Fibroblast of peridontal ligament (primary cell): ENCODE measurements around the gene ZC3H18.

Source experiments
- DNase-seq: peaks from one replicate; pipeline ENCODE4 v3.0.0-alpha.2; 2010; ENCODE audit errors: extremely low read depth

The ZC3H18 gene

DNA sequence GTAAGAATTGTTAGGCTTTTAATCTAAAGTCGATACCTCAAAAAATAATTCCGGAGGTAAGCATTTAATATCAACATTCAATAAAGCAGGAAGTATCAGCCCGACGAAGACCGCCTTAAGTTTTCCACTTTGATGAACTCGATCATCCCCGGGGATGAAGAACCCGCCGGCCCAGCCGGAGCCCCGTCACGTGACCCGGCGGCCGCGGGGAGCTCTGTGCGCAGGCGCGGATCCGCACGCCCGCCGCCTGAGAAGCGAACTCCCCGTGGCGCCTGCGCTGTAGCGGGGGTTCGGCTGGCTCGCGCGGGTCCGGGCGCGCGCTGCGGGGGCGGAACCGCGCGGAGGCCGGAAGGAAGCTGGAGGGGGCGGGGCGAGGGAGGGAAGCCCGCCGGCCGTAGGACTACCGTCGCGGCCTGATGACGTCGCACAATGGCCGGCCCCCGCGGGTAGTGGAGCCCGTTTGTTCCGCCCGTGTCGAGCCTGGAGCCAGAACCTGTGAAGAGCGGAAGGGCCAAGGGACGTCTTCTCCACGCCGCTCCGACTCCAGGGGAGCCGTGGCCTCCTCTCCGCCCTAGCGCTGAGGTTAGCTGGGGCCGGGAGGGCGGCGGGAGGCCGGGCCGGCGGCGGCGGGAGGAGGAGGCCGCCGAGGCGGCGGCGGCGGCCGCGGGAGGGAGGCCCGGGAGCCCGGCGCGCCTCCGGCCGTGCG is at the start of gene ZC3H18:
TSS of gene ZC3H18 (plus strand) at position 419 of the 706 bp plus-strand sequence. CDS start 6,721 bp downstream, outside the sequence.
- DNase-seq = peak; percentile 91

DNA sequence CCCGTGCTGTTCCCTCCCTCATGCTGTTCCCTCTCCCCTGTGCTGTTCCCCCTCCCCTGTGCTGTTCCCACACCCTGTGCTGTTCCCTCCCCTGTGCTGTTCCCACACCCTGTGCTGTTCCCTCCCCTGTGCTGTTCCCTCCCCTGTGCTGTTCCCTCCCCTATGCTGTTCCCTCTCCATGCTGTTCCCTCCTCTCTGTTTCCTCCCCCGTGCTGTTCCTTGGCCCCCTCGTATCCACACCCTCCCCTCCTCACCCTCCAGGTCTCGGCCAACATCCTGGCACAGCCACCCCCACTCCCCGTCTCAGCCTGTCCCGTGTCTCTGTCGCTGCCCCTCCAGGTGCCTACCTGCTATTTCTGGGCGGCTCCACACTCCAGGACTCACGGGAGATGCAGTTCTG is 48.5 kb upstream of the ZC3H18 start:
- DNase-seq = no peak

DNA sequence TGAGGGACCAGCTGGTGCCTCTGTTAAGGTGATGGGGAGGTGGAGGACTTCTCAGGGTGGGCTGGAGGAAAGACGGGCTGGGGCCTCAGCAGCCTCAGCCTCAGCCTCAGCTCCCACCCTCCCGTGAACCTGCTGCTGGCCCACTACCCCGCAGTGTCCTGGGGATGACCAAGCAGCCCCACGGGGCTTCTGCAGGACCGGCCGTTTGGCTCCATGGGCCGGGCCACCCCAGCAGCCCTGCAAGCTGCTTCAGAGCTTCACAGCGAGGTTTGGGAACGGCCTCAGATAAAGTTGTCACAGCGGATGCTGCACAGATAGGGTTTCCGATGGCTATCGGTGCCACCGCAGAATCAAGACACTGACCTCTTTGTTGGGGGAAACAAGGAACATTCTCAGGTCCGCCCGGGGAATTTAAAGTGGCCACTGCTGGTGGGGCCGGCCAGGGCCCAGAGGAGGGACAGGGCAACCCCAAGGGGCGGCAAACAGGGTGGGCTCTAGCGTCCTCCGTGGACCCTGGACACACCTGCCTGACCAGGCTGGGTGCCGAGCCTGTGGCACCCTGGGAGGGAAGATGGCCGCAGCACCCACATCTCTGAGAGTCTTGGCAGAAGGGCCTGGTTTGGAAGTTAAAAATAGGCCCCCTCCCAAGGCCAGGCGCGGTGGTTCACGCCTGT is 47.8 kb upstream of the ZC3H18 start:
- DNase-seq = no peak

DNA sequence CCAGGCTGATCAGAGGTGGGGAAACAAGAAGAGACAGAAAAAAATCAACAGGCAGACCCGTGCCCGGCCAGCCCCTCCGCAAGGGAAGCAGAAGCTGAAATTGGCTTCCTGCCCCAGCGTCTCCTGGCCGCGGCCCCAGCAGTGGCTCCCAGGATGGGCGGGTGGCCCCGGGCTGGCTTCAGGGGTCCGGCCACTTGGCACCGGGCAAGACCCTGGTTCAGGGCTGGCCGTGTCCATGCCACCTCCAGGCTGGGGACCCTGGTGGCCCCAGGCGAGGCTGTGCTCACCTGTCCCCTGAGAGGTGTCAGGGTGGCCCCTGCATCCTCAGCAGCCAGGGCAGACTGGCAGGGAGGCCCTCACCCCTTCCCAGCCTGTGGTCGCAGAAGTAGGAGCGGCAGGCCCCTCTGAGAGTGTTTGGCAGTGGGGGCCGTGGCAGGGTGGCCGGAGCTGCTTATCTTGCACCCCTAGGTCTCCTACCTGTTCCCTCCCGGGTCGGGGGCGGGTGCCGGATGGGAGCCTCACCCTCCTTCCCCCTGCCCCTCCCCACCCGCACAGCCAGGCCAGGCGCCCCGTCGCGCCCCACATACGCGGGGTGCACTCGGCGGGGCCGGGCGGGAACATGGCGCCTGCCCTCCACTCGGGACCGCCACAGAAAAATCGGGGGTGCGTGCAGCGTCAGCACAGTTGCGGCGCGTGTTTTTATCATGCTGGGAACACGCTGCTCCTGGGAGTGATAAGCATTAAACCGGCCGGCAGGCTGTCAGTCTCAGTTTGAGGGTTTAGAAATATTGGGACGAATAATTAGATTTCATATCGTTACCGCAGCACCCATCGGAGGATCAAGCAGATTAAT is 46.7 kb upstream of the ZC3H18 start:
- DNase-seq = no peak

DNA sequence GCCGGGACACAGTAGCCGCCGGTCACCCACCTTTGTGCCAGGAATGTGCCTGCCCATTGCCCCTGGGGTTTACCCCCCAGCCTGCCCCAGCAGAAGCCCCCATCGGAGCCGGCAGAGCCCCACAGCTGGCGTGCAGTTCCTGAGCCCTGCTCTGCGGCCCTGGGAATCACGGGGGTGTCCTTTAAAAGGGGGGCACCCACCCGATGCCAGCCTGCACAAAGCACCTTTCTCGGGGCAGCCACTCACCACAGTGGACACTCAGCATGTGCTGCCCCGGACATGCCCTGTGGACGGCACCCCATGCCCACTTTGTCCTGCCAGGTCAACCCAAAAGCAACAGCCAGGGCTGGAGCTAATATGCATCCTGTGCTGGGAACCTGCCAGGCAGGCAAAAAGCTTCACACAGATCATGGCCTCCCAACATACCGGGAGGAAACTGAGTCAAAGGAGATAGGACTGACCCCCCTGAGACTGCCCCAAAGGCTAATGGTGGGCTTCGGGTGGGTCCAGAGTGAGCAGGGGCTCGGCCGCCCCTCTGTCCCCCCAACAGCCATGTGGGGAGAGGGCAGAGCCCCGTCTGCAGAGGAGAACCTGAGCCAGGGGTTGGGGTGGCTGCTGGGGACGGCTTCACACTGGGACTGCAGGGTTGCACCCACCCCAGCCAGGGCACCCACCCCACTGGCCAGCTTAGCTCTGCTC is 45.8 kb upstream of the ZC3H18 start:
- no peak for DNase-seq

DNA sequence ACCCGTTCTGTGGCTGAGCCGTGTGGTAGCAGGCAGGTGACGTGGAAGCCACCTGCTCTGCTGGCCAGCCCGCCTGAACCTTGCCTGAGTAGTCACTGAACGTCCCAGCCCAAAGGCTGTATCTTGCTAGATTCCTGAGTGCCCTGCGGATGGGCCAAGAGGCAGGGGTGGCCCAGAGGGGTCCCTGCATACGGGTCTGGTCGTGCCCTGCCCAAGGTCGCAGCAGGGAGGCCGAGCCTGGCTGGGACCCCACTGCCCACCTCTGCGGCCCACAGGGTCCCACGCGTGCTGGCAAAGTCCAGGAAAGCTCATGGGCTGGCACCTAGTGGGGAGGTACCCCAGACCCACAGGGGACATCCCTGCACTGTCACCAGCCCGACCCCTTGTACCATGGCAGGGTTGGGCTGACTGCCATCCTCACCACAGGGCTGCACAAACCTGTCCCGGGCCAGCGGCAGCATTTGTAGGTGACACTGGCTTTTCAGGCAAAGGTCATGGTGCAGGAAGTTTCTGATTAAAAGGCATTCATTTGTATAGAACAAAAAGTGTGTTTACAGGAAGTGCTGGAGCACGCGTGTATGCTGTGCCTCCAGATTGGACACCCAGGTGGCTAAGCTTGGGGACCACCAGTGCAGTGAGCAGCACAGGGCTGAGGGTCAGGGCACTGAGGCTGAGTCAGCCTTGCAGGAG is 45.1 kb upstream of the ZC3H18 start:
- no peak for DNase-seq

DNA sequence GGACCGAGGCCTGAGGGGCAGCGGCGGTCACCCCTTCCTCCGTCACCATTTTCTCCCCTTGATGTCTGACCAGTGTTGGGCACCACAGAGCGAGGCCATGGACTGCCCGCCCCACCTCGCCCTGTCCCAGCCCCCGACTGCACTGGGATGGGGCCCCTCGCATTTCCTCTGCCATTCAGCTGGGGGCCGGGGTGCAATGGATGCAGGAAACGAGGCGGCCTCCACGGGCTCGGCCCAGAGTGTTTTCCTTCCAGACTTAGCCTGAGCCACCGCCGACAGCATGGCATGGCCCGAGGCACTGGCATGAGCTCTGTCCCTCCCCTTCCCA is 44.6 kb upstream of the ZC3H18 start:
- no peak for DNase-seq

DNA sequence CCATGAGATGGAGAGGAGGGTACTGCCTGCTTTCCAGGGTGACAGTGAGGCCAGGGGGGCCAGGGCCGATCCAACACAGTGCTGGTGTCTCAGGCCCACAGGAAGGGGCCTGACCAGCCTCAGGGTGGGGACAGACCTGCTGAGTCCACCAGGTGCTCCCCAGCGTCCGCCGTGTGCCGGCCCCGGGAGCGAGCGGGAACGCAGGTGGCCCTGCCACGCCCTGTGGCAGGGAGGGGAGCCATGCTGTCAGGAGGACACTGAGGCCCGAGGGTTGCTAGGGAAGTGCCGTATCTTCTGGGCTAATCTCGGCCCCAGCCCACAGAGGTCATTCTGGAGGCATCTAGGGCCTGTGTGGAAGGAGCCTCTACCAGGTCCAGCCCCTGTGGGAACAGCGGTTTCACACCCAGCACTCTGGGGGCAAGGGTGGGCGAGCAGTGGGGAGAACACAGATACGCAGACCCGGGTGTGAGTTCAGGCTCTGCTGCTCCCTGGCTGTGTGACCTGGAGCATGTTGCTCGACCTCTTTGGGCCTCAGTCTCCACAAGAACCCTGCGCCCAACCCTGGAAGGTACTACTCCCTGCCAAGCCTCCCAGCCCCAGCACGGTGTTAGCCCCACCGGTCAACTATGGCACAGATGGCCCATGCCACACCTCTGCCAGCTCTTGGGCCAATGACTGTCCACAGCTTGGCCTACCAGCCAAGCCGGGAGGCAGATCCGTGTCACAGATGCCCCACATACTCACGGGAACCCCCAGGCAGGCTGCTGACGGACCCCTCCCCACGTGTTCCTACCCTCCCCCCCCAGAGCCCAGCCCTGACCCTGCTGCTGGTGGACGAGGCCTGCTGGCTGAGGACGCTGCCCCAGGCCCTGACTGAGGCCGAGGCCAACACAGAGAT is 43.9 kb upstream of the ZC3H18 start:
- DNase-seq = no peak

DNA sequence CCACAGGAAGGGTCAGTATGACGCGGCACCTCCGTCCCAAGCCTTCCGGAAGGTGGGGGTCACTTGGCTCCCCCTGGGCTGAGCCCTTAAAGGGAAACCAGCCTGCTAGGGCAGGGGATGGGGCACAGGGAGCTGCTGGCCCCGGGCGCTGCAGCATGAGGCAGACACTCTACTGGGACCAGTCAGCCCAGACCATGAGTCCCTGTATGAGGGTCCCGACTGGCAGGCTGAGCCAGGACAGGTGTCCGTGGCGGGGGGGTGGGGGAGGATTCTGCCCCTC is 43.4 kb upstream of the ZC3H18 start:
- DNase-seq = no peak

DNA sequence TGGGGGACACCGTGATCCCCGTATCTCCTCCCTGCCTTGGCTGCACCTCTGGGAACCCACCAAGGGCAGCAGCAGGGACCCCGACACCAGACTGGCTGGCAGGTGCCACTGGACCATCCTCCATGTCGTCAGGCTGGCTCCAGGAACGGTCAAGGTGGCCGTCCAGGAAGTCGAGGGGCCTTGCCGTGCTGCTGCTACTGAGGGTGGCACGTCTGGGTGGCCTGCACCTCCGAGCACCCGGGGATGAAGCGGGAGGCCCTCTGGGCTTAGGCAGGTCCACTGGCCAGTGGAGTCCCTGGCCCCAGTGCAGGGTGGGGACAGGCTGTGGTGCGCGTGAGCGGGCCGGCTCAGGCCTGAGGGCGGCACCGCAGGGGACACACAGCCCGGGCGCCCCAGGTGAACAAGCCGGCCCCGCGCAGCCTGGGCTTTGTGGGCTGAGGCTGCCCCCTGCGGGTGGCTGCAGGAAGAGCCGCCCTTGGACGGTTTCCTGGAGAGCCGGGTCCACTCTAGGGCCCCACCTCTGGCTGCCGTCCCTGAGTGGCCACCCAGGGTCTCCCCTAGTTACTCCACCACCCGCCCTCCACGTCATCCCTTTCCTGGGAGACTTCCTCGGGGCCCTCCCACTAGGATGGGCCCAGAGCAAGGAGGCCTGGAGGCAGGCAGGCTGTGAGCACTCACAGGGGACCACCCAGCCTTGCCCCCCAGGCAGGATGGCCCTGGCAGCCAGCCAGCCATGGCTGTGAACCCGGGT is 42.8 kb upstream of the ZC3H18 start:
- DNase-seq = peak; percentile 58

DNA sequence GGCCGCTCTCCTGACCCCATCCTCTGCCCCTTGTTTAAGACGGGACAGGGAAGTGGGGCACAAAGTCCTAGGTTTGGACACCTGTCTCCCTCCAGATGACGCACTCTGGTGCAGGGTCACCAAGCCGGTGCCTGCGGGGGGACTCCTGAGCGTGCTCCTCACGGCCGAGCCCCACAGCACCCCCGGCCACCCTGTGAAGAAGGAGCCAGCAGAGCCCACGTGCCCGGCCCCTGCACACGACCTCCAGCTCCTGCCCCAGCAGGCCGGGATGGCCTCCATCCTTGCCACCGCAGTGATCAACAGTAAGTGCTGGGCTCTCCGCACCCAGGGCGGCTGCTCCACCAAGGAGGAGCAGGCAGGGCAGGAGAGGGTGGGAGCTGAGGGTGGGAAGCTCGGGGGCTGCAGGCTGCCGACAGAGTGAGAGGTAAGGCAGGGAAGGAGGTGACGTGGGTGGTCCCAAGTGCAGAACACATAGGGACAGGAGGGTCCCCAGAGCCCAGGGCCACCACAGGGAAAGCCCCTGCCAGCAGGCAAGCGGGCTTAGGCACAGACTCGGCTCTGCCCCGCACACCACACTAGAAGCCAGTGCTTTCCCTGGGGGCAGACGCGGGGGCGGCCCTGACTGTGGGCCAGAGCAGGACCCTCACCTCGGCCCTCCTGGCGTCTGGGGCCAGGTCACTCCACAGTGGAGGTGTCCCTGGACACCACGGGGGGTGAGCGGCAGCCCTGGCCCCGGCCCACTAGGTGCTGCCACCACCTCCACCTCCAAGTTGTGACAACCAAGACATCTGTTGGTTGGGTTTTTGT is 42.1 kb upstream of the ZC3H18 start:
- no peak for DNase-seq

DNA sequence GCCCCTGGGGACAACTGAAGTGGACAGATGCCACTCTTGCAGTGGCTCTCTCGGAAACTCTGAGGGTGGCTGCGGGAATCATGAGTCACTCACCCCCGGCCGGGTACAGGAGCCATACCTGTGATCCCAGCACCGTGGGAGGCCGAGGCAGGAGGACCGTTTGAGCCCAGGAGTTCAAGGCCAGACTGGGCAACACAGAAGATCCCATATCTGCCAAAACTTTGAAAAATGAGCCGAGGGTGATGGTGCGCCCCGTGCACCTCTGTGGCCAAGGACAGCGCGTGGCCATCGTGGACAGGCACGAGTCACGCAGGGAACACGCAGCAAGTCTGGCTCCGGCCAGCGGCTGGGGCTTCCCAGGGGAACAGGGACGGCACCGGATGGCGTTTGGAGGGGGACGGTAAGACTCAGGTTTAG is 41.3 kb upstream of the ZC3H18 start:
- DNase-seq = no peak

DNA sequence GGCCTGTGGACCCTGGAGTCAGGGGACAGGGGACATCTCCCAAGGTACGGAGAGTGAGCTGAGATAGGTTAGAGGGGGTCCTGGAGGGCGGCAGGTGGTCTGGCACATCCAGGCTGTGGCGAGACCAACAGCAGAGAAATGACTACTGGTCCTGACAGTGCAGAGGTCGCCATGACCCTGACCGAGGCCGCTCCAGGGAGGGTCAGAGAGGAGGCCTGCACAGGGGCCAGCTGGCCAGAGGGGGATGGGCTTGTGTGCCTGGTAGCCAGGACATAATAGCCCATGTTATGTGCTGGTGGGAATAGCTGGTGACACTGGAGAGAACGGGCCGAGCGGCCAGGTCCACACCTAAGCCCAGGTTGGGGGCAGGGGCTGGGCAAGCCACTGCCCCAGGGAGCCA is 40.6 kb upstream of the ZC3H18 start:
- no peak for DNase-seq

DNA sequence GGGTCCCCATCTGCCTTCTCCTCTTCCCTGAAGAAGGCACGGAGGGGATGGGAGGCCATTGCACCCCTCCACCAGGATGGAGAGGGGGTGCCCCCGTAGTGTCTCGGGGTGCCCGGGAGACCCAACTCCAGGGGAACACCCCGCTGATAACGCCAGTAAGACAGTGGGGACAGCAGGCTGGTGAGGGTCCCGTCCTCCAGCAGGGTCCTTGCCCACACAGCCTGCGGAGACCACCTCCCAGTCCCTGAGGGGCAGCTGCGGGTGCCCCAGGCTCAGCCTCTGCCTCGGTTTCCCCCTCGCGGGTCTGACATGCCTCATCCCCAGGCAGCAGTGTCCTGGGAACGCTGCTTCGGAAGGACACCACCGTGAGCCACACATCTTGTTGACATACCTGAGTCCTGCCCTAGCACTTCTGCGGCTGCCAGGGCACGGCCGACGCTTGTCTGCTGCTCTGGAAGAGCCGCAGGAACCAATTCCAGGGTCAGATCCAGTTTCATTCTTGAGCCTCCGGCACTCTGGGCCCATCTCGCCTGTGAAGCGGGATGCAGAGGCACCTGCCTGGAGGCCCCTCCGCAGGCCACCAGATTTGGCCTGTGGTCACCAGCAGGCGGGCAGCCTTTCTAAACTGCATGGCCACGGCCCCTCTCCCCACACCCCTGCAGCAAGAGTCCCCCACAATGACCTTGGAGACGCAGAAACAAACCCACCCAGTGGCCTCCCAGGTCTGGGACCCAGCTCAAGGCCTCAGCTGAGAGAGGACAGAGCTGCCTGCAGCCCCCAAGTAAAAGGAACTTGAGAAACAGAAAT is 39.9 kb upstream of the ZC3H18 start:
- DNase-seq = no peak

DNA sequence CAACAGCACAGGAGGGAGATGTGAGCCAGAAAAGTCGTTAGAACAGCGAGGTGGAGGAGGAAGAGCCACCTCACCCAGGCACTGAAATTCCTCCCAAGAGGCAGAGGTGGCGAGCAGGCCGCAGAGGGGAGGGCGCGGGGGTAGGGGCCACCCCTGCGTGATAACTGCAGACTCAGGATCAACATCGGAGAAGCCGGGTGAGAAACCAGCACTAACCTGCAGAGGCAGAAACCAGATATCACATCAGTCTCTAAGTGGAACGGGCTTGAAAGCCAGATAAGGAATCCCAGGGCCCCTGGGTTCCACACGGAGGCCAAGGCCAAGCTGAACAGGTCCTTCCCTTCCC is 39.4 kb upstream of the ZC3H18 start:
- no peak for DNase-seq

DNA sequence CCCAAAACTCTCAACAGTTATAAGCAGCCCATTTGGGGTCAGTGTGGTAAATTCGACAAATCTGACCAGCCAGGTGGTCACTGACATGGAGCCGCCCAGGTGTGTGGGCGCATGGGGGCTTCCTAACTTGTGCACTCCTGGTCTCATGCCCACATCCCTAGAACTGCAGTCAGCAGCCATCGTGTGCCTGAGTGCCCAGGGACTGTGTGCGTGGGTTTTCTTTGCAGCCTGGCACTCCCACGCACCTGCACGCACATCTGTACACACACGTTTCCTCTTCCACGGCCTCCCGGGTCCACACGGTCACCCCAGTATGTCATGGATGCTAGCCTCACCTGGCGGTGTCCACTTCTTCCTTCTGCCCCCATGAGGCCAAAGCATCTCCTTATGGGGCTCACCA is 38.9 kb upstream of the ZC3H18 start:
- no peak for DNase-seq

DNA sequence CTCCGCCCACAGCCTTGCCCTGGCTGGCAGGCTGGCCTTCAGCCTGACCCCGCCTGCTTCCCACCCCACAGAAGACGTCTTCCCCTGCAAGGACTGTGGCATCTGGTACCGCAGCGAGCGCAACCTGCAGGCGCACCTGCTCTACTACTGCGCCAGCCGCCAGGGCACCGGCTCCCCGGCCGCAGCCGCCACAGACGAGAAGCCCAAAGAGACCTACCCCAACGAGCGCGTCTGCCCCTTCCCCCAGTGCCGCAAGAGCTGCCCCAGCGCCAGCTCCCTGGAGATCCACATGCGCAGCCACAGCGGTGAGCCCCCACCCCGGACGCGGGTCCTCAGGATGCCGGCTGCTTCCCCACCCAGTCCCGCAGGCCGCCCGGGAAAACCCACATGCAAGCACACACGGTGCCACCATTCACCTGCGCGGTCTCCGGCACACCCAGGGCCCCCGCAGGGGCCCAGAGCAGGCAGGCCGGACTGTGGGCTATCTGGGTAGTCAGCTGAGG is 38.2 kb upstream of the ZC3H18 start:
- no peak for DNase-seq
